Lower lobe of right lung (tissue), 2 donors: ENCODE results near the gene RNASE7. TPM values are rescaled to one million over a fixed set of nuclear protein-coding genes. Genes with fewer than 3 reads are reported as not detected.

ENCODE experiments used
- ATAC-seq, 2 donors: fragments of 200-7000 bp; cut with Tn5 transposase; one replicate each; pipeline ENCODE4 v1.9.1; 2020 to 2022; ENCODE audit warnings: mild to moderate bottlenecking in 2 of 2, moderate library complexity in 2 of 2
- DNase-seq: peaks from one replicate; pipeline ENCODE4 v3.0.0-alpha.2; 2020
- H3K27ac ChIP-seq: fragments of 200-600 bp; one replicate; pipeline ENCODE4 v1.8.0; 2022
- H3K27me3 ChIP-seq: fragments of 200-600 bp; one replicate; pipeline ENCODE4 v1.8.0; 2022; ENCODE audit warnings: low read depth
- H3K36me3 ChIP-seq: fragments of 200-600 bp; one replicate; pipeline ENCODE4 v1.8.0; 2022; ENCODE audit warnings: mild to moderate bottlenecking
- H3K4me1 ChIP-seq: fragments of 200-600 bp; one replicate; pipeline ENCODE4 v1.8.0; 2022
- H3K4me3 ChIP-seq: fragments of 200-600 bp; one replicate; pipeline ENCODE4 v1.8.0; 2022; ENCODE audit warnings: mild to moderate bottlenecking
- H3K9me3 ChIP-seq: fragments of 200-600 bp; one replicate; pipeline ENCODE4 v1.8.0; 2022
- CTCF ChIP-seq: fragments of 200-600 bp; IDR thresholded peaks from one replicate; pipeline ENCODE4 v1.8.0; 2022; ENCODE audit warnings: antibody characterized with exemption, mild to moderate bottlenecking
- intact Hi-C: fragments of 100-400 bp; cut with DNase I; formaldehyde crosslinking; loops from one replicate; pipeline ENCODE4 v1.11.0; 2022
- total RNA-seq: library from RNA; stranded (reverse); fragmentation: NEBNext Ultra II Directional; extraction: Animal tissue kit (Norgen Biotek cat#: 25700); gene quantifications from one replicate; pipeline ENCODE4 v1.2.1, GENCODE V29; 2021
- donor health status: DM: no; HTN: yes; CAD: no; lungs with severe emphysema.

The RNASE7 gene
- total RNA-seq, 1 donor from 2014 or later = not detected

- peak overlapping the region; percentile 14 for H3K27ac ChIP-seq
- no peaks in the 10 kb centered on the region for H3K9me3 ChIP-seq
- TF ChIP-seq CTCF = no peak
- no peaks in the 10 kb centered on the region for H3K27me3 ChIP-seq
- no peak for DNase-seq
- H3K4me1 ChIP-seq = peaks cover 7% of the 10 kb centered on the region
- intact Hi-C loops = no loop called here
- H3K36me3 ChIP-seq = no peaks in the 10 kb centered on the region
- H3K4me3 ChIP-seq = no peak overlapping the region
- no peak for ATAC-seq
Observed at GRCh38 chr14:21054768-21055145, 12.6 kb downstream of the RNASE7 start.

- TF ChIP-seq CTCF = no peak
- intact Hi-C loops = no loop called here
- H3K36me3 ChIP-seq = no peaks in the 10 kb centered on the region
- H3K27ac ChIP-seq = no peak overlapping the region
- H3K27me3 ChIP-seq = no peaks in the 10 kb centered on the region
- H3K9me3 ChIP-seq = no peaks in the 10 kb centered on the region
- H3K4me1 ChIP-seq = peaks cover 7% of the 10 kb centered on the region
- no peak for DNase-seq
- ATAC-seq = no peak
- no peak overlapping the region for H3K4me3 ChIP-seq
Observed at GRCh38 chr14:21055432-21056117, 13.4 kb downstream of the RNASE7 start.

DNA sequence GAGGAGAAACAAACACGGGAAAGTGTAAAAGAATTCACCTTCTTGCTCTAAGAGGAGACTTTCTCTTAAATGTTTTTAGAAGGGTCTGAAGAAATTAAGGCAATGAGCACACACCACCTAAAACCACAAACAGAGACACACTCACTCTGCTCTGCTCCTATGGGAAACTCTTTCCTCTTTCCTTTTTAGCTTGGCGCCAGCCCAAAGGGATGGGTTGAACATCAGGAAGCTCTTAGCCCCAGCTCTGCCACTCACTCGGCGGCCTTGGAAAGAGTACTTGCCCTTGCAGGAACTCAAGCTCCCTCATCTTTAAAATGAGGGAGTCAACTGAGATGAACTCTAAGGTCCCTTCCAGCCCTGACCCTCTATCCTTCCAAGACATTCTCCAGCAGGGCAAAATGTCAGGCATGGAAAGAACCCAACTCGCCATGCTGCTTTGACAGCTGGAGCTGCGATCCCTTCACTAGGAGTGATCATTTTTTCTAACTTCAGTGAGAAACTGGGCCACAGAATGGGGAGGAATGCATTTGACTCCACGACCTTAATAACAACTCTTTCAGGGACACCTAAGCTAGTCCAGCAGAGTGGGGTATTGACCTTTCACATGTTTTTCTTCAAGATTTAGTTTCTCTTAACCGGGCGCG lies 14.5 kb downstream of the RNASE7 start:
- DNase-seq = no peak
- H3K36me3 ChIP-seq = no peaks in the 10 kb centered on the region
- no peak overlapping the region for H3K27ac ChIP-seq
- no peaks in the 10 kb centered on the region for H3K9me3 ChIP-seq
- intact Hi-C loops = no loop called here
- H3K4me1 ChIP-seq = peaks cover 7% of the 10 kb centered on the region
- no peaks in the 10 kb centered on the region for H3K27me3 ChIP-seq
- no peak for TF ChIP-seq CTCF
- no peak for ATAC-seq
- H3K4me3 ChIP-seq = no peak overlapping the region

DNA sequence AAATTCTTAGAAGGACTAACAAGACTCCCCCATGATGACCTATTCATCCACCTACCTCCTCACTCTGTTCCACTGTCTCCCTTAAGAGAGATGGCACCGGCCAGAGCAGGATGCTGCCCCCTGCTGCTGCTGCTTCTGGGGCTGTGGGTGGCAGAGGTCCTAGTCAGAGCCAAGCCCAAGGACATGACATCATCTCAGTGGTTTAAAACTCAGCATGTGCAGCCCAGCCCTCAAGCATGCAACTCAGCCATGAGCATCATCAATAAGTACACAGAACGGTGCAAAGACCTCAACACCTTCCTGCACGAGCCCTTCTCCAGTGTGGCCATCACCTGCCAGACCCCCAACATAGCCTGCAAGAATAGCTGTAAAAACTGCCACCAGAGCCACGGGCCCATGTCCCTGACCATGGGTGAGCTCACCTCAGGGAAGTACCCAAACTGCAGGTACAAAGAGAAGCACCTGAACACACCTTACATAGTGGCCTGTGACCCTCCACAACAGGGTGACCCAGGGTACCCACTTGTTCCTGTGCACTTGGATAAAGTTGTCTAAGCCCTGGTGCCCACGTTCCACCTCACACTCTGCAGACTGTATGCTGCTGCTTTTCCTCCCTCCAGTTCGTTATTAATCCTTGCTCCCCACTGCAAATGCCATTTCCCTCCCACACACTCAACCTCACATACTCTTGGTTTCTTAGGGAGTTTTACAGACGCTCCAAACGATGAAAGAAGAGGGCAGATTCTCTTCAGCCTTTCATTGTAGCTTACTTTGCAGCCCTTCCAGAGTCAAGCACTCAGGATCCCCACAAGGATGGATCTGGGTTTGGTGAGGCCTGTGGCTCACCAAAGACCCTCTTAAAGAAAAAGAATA lies 15.9 kb downstream of the RNASE7 start, which contains the start of gene RNASE8:
RNASE8 (plus strand) TSS at position 20 of the 873 bp plus-strand sequence; CDS start at position 91, 71 bp downstream.
- Histone ChIP-seq H3K4me1 (peaks cover 7% of the 10 kb centered on the region), H3K4me3 (no peak within 1 kb of the TSS), H3K9me3 (no peaks in the 10 kb centered on the region), H3K27me3 (no peaks in the 10 kb centered on the region), H3K36me3 (no peaks in the 10 kb centered on the region), H3K27ac (no peak within 1 kb of the TSS)
- ATAC-seq = no peak
- no peak for DNase-seq
- TF ChIP-seq CTCF = no peak
- intact Hi-C loops = no loop called here

- H3K27me3 ChIP-seq = no peaks in the 10 kb centered on the region
- ATAC-seq = no peak
- no peak overlapping the region for H3K4me3 ChIP-seq
- TF ChIP-seq CTCF = no peak
- no peaks in the 10 kb centered on the region for H3K36me3 ChIP-seq
- H3K27ac ChIP-seq = no peak overlapping the region
- intact Hi-C loops = no loop called here
- H3K9me3 ChIP-seq = no peaks in the 10 kb centered on the region
- H3K4me1 ChIP-seq = peaks cover 7% of the 10 kb centered on the region
- no peak for DNase-seq
Observed at GRCh38 chr14:21058903-21059302, 16.7 kb downstream of the RNASE7 start.
